ENCODE results near the gene POU2AF1.

Gene POU2AF1

GRCh38 chr11:111421251-111421650 is 42.2 kb upstream of the POU2AF1 start:
- H3K4me3 ChIP-seq (ENCODE audit: control insufficient read depth in 1 of 7, extremely low read depth in 1 of 7, insufficient read depth in 4 of 7, low read depth in 2 of 7, low read length in 6 of 7) = no peak overlapping the region
- peaks cover 0 to 1% (median 0%) of the 10 kb centered on the region in 5 experiments for H3K27me3 ChIP-seq (replicated peaks in 2 of 5; ENCODE audit: control insufficient read depth in 4 of 5, insufficient read depth in 5 of 5, low read length in 4 of 5)
- no peak overlapping the region for H3K27ac ChIP-seq (ENCODE audit: insufficient read depth in 1 of 2, low read depth in 1 of 2, low read length in 2 of 2, poor library complexity in 1 of 2, severe bottlenecking in 2 of 2)
- 86% methylated on average over 4 of the region's 5 CpGs for WGBS (ENCODE audit: insufficient coverage)
- ChIA-PET POLR2A (no interaction called here), CTCF (interaction anchor here (0.6 to 12.3 kb wide), 10 partner anchors 8 to 1230 kb away, joined by 3 to 176 read pairs (median 5); no protein-coding TSS in a partner anchor)
- H3K36me3 ChIP-seq (ENCODE audit: control insufficient read depth in 4 of 4, insufficient read depth in 4 of 4, low read length in 3 of 4) = no peaks in the 10 kb centered on the region
- no peaks in the 10 kb centered on the region for H3K9me3 ChIP-seq (ENCODE audit: control extremely low read depth in 1 of 5, control insufficient read depth in 4 of 5, insufficient read depth in 2 of 5, low read depth in 1 of 5, low read length in 4 of 5)
- no peak for DNase-seq
- H3K4me1 ChIP-seq (ENCODE audit: control extremely low read depth in 1 of 4, control insufficient read depth in 4 of 4, insufficient read depth in 4 of 4, low read length in 3 of 4) = peaks cover 0 to 16% (median 13%) of the 10 kb centered on the region in 4 experiments

GRCh38 chr11:111419641-111420327 is 40.7 kb upstream of the POU2AF1 start:
- Histone ChIP-seq H3K27me3 (replicated peaks in 2 of 5; ENCODE audit: control insufficient read depth in 4 of 5, insufficient read depth in 5 of 5, low read length in 4 of 5) (no peaks in the 10 kb centered on the region), H3K4me3 (ENCODE audit: control insufficient read depth in 1 of 7, extremely low read depth in 1 of 7, insufficient read depth in 4 of 7, low read depth in 2 of 7, low read length in 6 of 7) (no peak overlapping the region), H3K4me1 (ENCODE audit: control extremely low read depth in 1 of 4, control insufficient read depth in 4 of 4, insufficient read depth in 4 of 4, low read length in 3 of 4) (peaks cover 0 to 16% (median 13%) of the 10 kb centered on the region in 4 experiments), H3K36me3 (ENCODE audit: control insufficient read depth in 4 of 4, insufficient read depth in 4 of 4, low read length in 3 of 4) (no peaks in the 10 kb centered on the region), H3K9me3 (ENCODE audit: control extremely low read depth in 1 of 5, control insufficient read depth in 4 of 5, insufficient read depth in 2 of 5, low read depth in 1 of 5, low read length in 4 of 5) (no peaks in the 10 kb centered on the region), H3K27ac (ENCODE audit: insufficient read depth in 1 of 2, low read depth in 1 of 2, low read length in 2 of 2, poor library complexity in 1 of 2, severe bottlenecking in 2 of 2) (no peak overlapping the region)
- no peak for DNase-seq
- POLR2A ChIA-PET = no interaction called here
- whole genome bisulfite sequencing (ENCODE audit: insufficient coverage) = 60% methylated on average over 4 of the region's 5 CpGs
- CTCF ChIA-PET = interaction anchor here (1.1 to 12.3 kb wide), 7 partner anchors 9 to 137 kb away, joined by 3 to 176 read pairs (median 6); no protein-coding TSS in a partner anchor

DNA sequence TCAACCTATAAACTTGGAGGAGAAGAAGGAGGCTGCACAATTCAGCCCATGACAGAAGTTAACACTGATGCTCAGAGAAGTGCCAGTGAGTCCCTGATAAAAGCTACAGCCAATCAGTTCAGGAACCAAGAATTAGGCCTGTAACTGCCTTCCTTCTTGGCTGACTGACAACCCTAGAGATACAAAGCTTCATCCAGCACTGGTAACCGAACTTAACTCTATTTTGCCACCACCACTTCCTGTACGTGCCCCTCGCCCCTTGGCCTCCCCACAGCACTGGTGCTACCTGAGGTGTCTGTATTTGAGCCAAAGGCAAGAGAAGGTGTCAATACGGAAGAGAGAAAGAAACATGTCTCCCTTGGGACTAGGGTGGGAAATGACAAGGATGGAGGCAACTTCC is 40.1 kb upstream of the POU2AF1 start:
- Histone ChIP-seq H3K36me3 (ENCODE audit: control insufficient read depth in 4 of 4, insufficient read depth in 4 of 4, low read length in 3 of 4) (no peaks in the 10 kb centered on the region), H3K27me3 (replicated peaks in 2 of 5; ENCODE audit: control insufficient read depth in 4 of 5, insufficient read depth in 5 of 5, low read length in 4 of 5) (no peaks in the 10 kb centered on the region), H3K27ac (ENCODE audit: insufficient read depth in 1 of 2, low read depth in 1 of 2, low read length in 2 of 2, poor library complexity in 1 of 2, severe bottlenecking in 2 of 2) (no peak overlapping the region), H3K4me1 (ENCODE audit: control extremely low read depth in 1 of 4, control insufficient read depth in 4 of 4, insufficient read depth in 4 of 4, low read length in 3 of 4) (peaks cover 3 to 22% (median 19%) of the 10 kb centered on the region in 4 experiments), H3K9me3 (ENCODE audit: control extremely low read depth in 1 of 5, control insufficient read depth in 4 of 5, insufficient read depth in 2 of 5, low read depth in 1 of 5, low read length in 4 of 5) (no peaks in the 10 kb centered on the region), H3K4me3 (ENCODE audit: control insufficient read depth in 1 of 7, extremely low read depth in 1 of 7, insufficient read depth in 4 of 7, low read depth in 2 of 7, low read length in 6 of 7) (no peak overlapping the region)
- POLR2A ChIA-PET = no interaction called here
- 93% methylated on average over 2 of the region's 4 CpGs for WGBS (ENCODE audit: insufficient coverage)
- CTCF ChIA-PET = interaction anchor here (2.9 to 12.3 kb wide), 3 partner anchors 10 to 136 kb away, joined by 10 to 176 read pairs (median 28); no protein-coding TSS in a partner anchor
- no peak for DNase-seq

DNA sequence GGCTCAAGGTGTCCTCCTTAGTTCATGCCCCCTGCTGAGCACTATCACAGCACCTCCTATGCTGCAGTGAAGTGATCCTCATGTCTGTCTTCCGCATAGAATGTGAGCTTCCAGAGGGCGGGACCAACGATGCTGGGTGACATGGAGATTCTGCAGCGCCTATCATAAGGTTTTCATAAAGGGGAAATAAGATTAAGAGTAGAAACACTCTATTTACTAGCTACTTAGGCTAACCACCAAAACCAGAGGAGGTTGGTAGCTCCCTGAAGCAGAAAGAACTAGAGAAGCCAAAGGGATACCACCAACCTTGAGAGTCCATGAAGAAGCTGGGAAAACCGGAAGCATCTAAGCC is 39.3 kb upstream of the POU2AF1 start:
- Histone ChIP-seq H3K27me3 (replicated peaks in 2 of 5; ENCODE audit: control insufficient read depth in 4 of 5, insufficient read depth in 5 of 5, low read length in 4 of 5) (no peaks in the 10 kb centered on the region), H3K36me3 (ENCODE audit: control insufficient read depth in 4 of 4, insufficient read depth in 4 of 4, low read length in 3 of 4) (no peaks in the 10 kb centered on the region), H3K27ac (ENCODE audit: insufficient read depth in 1 of 2, low read depth in 1 of 2, low read length in 2 of 2, poor library complexity in 1 of 2, severe bottlenecking in 2 of 2) (no peak overlapping the region), H3K4me3 (ENCODE audit: control insufficient read depth in 1 of 7, extremely low read depth in 1 of 7, insufficient read depth in 4 of 7, low read depth in 2 of 7, low read length in 6 of 7) (no peak overlapping the region), H3K9me3 (ENCODE audit: control extremely low read depth in 1 of 5, control insufficient read depth in 4 of 5, insufficient read depth in 2 of 5, low read depth in 1 of 5, low read length in 4 of 5) (no peaks in the 10 kb centered on the region), H3K4me1 (ENCODE audit: control extremely low read depth in 1 of 4, control insufficient read depth in 4 of 4, insufficient read depth in 4 of 4, low read length in 3 of 4) (peaks cover 3 to 23% (median 19%) of the 10 kb centered on the region in 4 experiments)
- DNase-seq = no peak
- POLR2A ChIA-PET = no interaction called here
- CTCF ChIA-PET = interaction anchor here (0.9 to 12.3 kb wide), 4 partner anchors 11 to 135 kb away, joined by 3 to 176 read pairs (median 19); no protein-coding TSS in a partner anchor
- no CpG with 5 or more reads among the region's 5 CpGs for WGBS (ENCODE audit: insufficient coverage)

DNA sequence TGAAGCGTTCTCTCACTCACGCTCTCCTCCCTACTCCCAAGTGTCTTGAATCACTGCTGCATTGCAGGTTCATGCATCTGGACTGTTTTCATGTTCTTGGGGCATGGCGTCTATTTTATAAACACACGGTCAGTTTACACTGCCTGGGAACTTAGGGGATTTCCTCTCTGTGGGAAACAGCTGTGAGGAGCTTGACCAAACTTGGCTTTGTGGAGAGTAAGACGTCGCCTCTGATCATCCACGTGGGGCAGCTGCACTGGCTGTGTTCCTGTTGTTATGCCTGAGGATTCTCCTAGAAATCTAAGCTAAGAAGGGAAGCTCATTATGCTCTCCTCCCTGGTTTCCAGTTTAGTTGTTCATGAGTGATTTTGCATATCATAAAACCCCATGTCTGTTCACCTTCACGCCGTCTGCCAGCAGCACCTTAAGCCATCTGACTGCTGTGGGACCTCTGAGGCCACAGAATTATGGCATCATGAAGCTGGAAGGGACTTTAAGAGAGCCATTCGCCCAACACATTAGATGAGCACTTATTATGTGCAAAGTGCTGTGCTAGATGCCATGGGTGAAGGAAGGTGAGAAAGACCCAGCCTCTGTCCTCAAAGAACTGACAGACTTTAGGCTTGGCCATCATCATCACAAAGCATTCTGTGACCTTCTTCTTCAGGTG is 38.8 kb upstream of the POU2AF1 start:
- DNase-seq = peak in 2 of 3 donors; percentile 49 to 62
- Histone ChIP-seq H3K9me3 (ENCODE audit: control extremely low read depth in 1 of 5, control insufficient read depth in 4 of 5, insufficient read depth in 2 of 5, low read depth in 1 of 5, low read length in 4 of 5) (no peaks in the 10 kb centered on the region), H3K27ac (ENCODE audit: insufficient read depth in 1 of 2, low read depth in 1 of 2, low read length in 2 of 2, poor library complexity in 1 of 2, severe bottlenecking in 2 of 2) (no peak overlapping the region), H3K4me1 (ENCODE audit: control extremely low read depth in 1 of 4, control insufficient read depth in 4 of 4, insufficient read depth in 4 of 4, low read length in 3 of 4) (peaks cover 3 to 23% (median 19%) of the 10 kb centered on the region in 4 experiments), H3K4me3 (ENCODE audit: control insufficient read depth in 1 of 7, extremely low read depth in 1 of 7, insufficient read depth in 4 of 7, low read depth in 2 of 7, low read length in 6 of 7) (no peak overlapping the region), H3K36me3 (ENCODE audit: control insufficient read depth in 4 of 4, insufficient read depth in 4 of 4, low read length in 3 of 4) (no peaks in the 10 kb centered on the region), H3K27me3 (replicated peaks in 2 of 5; ENCODE audit: control insufficient read depth in 4 of 5, insufficient read depth in 5 of 5, low read length in 4 of 5) (no peaks in the 10 kb centered on the region)
- POLR2A ChIA-PET = no interaction called here
- CTCF ChIA-PET = interaction anchor here (0.9 to 12.3 kb wide), 6 partner anchors 9 to 135 kb away, joined by 3 to 176 read pairs (median 7); no protein-coding TSS in a partner anchor
- WGBS (ENCODE audit: insufficient coverage) = 53% methylated on average over 10 of the region's 10 CpGs

DNA sequence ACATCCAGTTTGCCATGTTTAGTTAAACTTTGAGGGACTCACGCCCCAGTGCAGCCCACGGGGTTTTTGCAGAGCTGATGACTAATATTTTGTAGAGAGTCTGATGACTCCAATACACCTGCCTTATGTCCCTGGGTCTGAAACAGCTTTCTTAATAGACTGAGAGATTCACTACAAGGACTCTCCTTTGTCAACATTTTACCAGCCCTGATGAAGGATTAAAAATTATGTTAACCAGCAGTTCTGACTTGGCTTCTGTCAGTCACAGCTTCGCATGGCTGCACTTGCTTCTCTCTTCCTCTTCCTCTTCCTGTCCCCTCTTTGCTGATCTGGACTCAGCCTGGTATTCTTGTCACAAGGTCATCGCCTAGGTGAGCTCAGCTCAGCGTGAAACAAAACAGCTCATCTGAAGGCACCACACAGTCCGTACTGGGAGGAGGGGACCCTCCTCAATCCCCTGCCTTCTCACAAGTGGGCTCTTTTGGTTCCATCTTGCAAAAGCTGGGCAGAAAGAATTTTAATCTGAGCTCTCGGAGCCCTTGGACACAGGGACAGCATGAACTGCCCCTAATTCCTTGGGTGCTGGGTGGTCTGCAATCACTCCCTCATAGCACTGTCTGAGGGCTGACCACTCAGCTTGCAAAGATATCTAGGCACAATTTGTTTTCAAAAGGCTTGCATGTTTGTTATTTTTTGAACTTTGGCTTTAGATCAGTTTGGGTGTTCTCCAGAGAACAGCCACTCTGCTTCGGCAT is 38.1 kb upstream of the POU2AF1 start:
- Histone ChIP-seq H3K4me3 (ENCODE audit: control insufficient read depth in 1 of 7, extremely low read depth in 1 of 7, insufficient read depth in 4 of 7, low read depth in 2 of 7, low read length in 6 of 7) (no peak overlapping the region), H3K27ac (ENCODE audit: insufficient read depth in 1 of 2, low read depth in 1 of 2, low read length in 2 of 2, poor library complexity in 1 of 2, severe bottlenecking in 2 of 2) (no peak overlapping the region), H3K36me3 (ENCODE audit: control insufficient read depth in 4 of 4, insufficient read depth in 4 of 4, low read length in 3 of 4) (no peaks in the 10 kb centered on the region), H3K4me1 (ENCODE audit: control extremely low read depth in 1 of 4, control insufficient read depth in 4 of 4, insufficient read depth in 4 of 4, low read length in 3 of 4) (peaks cover 3 to 23% (median 19%) of the 10 kb centered on the region in 4 experiments), H3K9me3 (ENCODE audit: control extremely low read depth in 1 of 5, control insufficient read depth in 4 of 5, insufficient read depth in 2 of 5, low read depth in 1 of 5, low read length in 4 of 5) (no peaks in the 10 kb centered on the region), H3K27me3 (replicated peaks in 2 of 5; ENCODE audit: control insufficient read depth in 4 of 5, insufficient read depth in 5 of 5, low read length in 4 of 5) (no peaks in the 10 kb centered on the region)
- ChIA-PET CTCF (interaction anchor here (0.9 to 12.3 kb wide), 6 partner anchors 10 to 134 kb away, joined by 3 to 176 read pairs (median 7); no protein-coding TSS in a partner anchor), POLR2A (no interaction called here)
- 73% methylated on average over 6 of the region's 8 CpGs for WGBS (ENCODE audit: insufficient coverage)
- DNase-seq = peak in 1 of 3 donors; percentile 42
